ENCODE data around the gene OR4D2.

- TF ChIP-seq CTCF (IDR thresholded peaks at IDR 0.05) (no peak), POLR2AphosphoS5 (IDR thresholded peaks at IDR 0.05) (no peak), POLR2A (IDR thresholded peaks at IDR 0.05) (no peak)
Observed at GRCh38 chr17:58176200-58176599, 9.4 kb downstream of the OR4D2 start.
